Non-pigmented ciliary epithelial cell (primary cell): ENCODE results near the gene CAMSAP2.

ENCODE experiments used
- DNase-seq: peaks from one replicate; pipeline ENCODE4 v3.0.0-alpha.2; 2010; ENCODE audit warnings: low read depth

The CAMSAP2 gene

DNA sequence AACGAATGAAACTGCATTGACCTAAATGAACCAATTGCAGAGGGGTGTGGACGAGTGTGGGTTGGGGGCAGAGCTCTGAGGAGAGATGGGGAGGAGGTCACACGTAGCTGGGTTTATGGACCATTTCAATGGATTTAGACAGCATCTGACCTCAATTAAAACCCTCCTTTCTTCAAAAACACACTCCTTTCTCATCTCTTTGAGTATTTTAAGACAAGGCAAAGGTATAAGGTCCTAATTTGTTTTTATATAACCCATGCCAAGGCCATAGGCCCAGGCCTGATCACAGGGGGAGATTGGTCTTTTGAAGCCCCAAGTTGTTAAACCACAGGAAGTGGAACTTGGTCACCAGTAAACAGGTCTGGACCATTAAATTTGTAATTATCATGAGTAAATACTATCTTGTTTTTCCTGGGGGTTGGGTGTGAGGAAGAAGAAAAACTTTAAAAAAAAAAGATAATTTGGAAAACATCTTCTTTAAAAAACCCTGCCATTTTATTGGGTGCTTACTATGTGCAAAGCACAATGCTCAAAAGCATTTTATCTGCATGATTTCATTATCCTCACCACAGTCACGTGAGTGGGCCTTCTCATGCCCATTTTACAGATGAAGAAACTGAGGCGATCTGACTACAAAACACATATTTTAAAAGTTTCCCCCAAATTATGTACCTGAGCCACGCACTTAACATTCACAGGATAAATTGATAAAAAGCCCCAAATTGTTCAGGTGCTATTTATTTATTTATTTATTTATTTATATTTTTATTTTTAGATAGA, 147.1 kb downstream of the CAMSAP2 start:
- DNase-seq: no peak

DNA sequence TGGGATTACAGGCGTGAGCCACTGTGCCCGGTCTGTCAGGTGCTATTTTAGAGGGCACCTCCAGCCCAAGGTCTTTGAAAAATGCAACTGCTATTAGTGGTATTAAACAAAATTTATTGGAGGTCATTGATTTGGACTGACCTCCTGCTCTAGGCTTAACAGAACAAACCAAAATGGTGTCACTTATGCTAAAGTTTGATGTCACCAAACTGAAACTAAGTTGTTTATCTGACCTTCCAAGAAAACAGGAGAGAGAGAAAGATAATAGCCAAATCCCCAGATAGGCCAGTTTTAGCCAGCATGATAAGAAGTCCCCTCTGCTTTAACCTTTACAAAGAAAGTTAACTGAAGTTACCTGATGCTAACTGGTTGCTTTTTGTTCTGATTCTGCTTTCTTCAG, 147.9 kb downstream of the CAMSAP2 start:
- DNase-seq: no peak

DNA sequence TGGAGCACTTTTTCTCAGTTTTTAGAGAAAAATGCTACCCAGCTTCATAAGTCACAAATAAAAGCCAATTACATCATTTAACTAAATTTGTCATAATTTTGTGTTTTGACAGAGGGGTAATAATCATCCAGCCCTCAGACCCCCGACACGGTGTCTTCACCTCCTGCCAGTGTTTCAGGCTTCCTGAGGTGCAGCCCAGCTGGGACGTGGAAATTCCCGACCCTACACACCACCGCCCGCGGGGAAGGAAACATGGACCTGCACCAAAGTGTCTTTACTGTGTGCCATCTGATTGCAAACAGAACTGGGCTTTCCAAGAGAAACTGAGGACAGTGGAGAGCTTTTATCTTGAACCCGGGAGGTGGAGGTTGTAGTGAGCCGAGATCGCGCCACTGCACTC, 148.3 kb downstream of the CAMSAP2 start:
- DNase-seq: no peak

DNA sequence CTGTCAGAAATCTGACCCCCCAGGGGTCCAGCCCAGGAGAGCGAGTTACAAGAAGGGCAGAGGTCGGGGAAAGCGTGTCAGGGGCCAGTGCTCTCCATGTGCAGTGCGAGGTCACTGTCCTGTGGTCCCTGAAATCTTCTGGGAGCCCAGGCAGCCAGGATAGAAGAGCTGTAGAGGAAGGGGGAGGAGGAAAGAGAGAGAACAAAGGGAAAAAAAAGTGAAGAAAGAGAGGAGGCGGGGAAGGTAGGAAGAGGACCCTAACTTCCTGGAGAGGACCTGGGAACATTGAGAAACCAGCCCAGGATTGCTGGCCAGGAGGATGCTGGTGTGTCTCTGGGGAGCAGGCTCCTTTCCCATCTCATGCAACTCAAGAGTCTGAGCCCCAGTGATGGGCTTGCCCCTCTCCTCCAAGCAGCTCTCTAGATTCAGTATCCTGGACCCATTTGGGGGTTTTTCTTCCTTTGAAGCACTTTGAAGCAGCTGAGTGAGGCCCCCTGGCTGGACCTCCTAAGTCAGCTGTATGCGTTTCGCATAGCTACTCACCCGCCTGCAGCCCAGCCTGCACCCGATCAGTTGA, 149.2 kb downstream of the CAMSAP2 start:
- no peak for DNase-seq

DNA sequence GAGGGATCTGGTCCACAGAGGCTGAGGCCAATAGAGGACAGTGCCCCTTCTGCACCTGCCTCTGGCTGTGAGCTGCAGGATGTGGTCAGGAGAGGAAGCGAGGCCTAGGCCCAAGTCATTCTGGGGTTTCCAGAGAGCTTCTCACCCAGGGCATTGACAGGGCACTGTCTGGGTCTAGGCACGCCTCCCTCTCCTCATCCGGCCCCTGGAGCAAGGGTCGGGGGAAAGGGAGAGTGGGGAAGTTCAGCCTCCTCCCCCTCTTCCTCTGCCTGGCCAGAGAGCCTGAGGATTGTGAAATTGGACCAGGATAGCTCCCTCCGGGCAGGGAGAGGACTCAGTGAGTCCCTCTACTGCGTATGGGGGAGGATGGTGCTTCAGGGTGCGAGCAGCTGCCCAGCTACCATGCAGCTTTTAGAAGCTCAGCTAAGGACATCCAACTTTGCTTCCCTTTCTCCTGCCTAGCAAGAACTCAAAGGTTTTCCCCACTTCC, 149.7 kb downstream of the CAMSAP2 start:
- no peak for DNase-seq

DNA sequence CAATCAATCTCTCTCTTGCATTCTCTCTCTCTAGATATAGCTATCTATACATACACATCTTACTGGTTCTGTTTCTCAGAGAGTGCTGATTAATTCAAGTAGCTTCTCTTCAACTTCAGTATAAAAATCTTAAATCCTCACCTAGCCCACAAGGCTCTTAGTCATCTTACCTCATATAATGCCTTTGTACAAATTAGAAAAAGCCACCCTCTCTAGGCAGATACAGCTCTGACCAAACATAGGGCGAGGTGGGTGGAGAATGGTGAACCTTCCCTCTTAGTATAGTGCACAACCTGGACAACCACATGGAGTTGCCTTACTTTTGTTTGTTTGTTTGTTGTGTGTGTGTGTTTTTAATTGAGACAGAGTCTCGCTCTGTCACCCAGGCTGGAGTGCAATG, 150.9 kb downstream of the CAMSAP2 start:
- DNase-seq: no peak

DNA sequence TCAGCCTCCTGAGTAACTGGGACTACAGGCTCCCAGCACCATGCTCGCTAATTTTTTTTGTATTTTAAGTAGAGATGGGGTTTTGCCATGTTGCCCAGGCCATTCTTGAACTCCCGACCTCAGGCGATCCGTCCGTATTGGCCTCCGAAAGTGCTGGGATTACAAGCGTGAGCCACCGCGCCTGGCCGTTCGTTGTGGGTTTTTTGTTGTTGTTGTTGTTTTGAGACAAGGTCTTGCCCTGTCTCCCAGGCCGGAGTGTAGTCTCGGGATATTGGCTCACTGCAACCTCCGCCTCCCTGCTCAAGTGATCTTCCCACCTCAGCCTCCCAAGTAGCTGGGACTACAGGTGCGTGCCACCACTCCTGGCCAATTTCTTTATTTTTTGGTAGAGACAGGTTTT, 151.3 kb downstream of the CAMSAP2 start:
- no peak for DNase-seq

DNA sequence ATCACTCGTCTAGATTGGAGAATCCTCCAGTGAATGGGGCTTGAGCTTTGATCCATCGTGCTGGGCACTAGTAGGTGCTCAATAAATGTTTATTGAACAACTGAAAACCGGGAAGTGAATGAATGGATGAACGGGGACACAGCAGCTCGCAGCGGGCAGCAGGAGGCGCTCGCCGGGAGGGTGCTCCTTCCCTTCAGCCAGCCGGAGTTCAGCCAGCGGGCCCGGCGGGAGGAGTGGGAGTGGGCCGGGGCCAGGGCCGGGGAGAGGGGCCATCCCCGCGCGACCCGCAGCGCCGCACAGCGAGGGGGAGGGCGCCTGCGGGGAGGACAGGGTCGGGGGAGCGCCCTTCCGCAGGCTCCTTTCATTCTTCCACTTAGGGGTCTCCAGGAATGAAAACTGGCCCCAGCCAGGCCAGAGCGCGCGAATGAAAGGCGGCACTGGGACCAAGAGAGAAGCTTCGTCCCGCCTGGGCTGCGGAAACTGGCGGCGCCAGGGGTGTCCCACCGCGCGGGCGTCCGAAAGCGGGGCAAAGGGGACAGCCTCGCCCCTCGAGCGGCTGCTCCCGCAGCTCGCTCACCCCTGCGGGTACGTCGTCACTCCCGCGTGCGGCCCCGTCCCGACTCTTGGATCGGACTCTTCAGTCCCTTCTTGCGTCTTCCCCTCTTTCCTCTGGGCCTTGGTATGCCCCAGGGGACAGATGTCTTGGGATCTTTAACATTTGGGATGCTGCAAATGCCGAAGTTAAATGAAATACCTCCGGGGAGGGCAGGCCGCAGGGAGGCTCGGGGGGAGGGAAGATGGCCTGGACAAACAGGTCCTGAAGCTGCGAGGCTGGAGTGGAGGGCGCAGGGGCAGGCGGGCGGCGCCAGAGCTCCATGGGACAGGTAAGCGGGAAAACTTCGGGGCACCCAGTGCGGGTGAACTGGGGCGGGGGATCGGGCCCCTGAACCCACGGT, 152.4 kb downstream of the CAMSAP2 start:
- no peak for DNase-seq

DNA sequence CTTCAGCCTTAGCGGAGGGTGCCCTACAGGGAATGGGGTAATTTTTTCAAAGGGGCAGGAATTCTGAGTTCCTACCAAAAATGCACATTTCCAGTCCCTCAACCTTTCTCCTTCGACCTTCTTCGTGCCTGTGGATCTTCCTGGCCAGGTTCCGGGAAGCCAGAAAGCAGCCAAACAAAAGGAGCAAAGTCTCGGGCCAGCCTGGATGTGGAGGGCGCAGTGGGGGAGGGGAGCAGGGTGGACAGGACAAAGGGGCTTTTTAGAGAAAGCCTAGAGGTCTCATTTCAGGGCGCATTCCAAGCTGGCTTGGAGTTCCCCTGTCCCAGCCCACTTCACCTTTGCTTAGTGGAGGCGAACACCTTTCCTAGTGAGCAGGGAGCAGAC, 153.1 kb downstream of the CAMSAP2 start:
- no peak for DNase-seq

DNA sequence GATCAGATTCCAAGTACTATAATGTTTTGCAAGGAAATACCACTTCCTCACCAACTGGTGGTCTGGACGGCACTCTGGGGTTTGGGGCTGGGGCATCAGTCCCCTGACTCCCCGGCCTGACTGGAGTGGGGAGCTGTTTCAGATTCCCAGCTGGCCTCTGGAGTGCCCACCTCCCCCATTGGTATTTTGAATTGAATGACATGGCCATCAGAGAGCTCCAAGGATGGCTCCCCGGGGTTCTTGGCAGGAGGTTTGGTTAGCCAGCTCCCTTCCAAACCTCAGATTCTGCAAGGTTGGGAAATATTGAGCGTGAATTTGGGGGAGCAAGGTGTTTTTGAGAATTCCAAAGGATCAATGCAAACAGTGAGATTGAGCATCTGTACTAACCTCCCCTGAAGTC, 153.9 kb downstream of the CAMSAP2 start:
- DNase-seq: no peak

DNA sequence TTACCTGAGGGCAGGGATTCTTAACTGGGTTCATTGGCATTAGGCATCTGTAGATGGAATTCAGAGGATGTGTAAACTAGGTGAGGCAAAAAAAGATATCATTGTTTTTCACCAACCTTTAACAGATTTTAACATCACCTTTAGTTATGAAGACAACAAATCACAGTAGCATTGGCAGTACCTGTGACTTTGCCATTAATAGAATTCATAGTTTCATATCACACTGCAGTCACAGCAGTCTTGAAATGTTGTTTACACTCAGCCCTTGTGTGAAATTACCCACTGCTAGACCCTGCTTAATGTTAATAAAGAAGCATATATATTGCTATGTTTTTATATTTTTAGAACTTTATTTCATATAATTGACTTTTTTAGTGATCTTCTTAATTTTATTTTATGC, 154.3 kb downstream of the CAMSAP2 start:
- DNase-seq: no peak

DNA sequence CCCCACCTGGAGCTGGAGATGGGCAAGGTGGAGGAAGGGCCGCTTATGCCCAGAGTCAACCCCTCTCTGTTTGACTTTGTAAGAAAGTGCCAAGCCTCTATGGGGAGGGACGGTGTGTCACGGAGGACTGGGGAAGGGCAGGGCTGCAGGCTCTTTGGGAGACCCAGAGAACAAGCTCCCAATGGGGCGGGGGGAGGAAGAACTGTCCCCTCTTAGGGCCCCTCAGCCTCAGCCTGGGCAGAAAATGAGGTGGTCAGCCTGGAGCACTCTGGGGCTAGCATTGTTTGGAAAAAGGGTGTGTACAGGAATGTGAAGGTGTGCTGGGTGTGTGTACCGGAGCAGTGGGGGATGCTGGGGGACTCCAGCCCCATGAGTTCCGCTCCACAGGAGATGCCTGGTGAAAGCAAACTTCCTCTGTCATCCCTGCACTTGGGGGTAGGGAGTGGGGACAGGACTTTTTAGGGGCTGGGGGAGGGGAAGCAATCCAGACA, 154.8 kb downstream of the CAMSAP2 start:
- DNase-seq: no peak

DNA sequence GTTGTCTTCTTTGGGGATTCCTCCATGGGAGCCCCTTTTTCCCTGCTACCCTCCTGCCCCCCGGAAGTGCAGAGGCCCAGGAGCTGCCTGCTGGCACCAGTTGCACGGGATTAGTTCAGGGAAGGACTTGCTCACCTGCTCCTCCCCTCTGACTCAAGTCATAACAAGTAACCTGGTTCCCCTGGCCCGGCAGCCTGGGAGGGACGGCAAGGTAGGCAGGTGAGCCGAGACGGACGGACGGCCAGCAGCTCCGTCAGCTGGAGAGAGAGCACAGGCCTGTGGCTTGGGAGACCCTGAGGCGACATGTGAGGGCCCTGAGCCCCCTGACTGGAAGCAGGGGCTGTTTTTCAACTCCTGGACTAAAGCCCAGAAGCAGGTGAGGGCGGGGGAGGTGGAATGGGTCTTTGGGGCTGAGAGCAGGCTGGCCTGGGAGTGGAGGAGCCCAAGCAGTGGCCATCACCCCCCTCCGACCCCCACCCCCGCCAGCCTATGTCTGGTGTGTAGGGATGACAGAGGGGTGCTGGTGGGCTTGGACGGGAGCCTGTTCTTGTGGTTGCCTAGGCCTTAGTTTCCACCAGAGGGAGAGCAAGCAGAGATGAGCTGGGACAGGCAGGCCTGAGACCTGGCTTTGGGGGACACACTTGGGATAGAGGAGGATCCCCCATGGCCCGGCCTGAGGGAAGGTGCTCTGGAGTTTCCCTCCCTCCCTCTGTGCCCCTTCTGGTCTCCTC, 156.2 kb downstream of the CAMSAP2 start, which contains the start of gene INAVA:
INAVA (plus strand) TSS at position 189 of the 731 bp plus-strand sequence. CDS start 3,501 bp downstream, outside the sequence.
- no peak for DNase-seq

DNA sequence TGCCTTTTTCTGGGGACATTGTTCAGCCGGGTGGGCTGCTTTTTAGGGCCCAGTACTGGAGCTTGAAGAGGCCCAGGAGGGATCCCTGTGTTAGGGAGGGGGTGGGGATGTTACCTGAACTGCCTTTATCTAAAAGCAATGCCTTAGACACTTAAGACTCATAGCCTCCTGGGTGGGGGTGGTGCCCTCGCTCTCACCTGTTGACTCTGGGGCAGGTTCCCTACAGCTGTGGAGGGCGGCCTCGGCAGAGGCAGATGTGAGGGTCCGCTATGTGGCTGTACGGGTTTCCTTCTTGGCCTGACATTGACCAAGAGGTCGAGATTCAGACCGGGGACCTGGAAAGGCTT, 156.7 kb downstream of the CAMSAP2 start:
- DNase-seq: no peak

DNA sequence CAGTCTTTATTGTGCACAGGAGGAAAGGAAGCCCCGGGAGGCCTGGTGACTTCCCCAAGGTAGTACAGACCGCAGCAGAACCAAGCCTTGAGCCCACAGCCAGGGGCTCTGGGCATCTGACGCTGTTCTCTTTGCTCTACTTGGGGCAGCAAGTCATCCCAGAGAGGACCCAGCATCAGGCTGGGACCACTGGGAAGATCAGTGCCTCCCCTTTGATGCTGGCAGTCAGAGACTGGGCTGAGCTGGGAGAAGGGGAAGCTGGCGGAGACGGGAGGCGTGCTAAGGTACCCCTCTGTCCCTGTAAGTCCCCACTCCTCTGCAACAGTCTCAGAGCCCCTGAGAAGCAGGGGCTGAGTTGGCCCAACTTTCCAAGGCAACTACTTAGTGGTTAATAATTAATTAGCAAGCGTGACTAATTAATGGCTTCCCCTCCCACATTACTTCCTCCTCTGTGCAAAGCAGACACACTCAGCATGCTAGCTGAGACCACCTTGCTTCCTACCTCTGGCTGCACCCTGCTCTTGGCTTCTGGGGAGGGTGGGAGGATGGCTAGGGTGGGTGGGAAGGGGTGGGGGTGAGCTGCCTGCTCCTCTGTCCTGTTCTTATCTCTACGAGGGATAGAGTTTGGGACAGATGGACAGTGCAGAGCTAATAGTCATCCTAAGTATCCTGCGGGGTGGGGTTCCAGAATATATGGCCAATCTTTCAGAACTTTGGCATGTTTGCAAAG, 157.3 kb downstream of the CAMSAP2 start:
- no peak for DNase-seq

DNA sequence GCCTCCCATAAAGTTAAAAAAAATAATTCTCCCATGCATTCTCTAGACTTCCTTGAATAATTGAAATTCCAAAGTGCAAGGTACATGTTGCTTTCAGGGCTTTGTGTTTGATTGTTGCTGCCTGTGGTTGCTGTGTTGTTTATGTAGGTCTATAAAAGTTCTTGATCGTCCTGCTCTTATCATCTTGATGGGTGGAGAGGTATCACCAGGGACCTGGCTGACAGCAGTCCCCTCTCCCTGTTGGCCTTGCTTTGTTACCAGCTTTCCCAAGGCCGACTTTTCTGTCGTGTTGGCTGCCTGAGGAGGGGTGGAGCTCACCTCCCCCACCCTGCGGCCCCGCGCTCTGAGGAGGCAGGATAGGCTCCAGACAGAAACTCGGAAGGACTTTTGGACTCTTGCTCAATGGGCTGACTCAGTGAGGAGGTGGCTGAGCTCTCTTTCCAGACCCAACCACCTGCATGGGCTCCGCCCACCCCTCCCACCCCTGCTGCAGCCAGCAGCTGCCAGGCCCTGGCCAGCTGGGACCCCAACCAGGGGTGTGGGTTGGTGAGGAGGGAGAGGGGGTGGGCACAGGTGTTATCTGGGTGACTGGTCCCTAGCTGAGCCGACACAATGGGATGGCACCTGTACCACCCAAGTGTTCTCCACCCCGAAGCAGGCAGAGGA, 158.0 kb downstream of the CAMSAP2 start:
- DNase-seq: no peak

DNA sequence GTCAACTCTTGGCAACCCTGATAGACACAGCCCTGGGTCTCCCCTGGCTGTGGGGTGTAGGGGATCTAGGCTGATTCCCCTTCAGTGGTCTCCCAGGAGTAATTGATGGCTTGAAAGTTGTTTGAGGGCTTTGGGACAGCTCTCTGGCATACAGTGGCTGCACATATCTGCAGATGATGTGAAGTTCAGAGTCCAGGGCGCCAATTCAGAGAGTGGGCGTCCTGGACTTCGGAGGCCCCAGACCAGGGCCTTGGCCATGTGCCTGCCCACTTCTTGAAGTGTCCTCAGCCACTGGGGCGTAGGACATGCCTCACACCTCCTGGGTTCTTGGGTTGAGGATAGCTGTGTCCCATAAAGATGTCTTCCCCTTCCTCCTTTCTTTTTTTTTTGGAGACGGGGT, 158.6 kb downstream of the CAMSAP2 start:
- DNase-seq: no peak

DNA sequence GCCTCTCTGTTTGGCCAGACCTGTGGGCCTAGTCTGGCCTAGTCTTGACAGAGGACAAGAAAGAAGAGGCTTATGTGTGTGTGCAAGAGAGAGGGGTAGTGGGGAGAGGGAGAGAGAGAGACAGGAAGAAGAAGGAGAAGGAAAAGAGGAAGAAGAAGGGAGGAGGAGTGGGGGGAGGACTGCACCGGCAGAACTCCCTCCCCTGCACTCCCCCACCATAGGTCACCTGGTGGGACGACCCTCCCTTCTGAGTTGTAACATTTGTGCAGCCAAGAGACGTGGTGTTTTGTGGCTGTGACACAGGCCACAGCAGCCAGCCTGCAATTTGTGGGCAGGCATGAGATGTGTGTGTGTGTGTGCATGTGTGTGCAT, 160.3 kb downstream of the CAMSAP2 start:
- DNase-seq: no peak

DNA sequence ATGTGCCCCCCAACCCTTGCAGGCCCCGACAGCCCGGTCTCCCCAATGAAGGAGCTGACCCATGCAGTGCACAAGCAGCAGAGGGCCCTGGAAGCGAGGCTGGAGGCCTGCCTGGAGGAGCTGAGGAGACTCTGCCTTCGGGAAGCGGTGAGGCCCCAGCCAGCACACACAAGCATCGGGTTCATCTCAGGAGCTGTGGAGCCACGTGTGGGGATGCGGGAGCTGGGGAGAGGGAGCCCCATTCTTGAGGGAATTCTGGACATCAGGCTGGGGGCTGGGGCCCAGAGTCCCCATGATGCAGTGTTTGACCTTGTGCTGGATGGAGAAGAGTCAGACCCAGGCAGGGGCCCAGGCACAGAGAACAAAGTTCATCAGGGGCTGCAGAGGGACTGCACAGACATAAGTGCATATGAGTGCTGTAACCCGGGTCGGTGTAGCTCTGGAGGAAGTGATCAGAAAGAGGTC, 160.8 kb downstream of the CAMSAP2 start:
- no peak for DNase-seq
